ENCODE measurements around the gene LBX1.

LBX1 gene

GRCh38 chr10:101244321-101245050 is 15.2 kb upstream of the LBX1 start:
- DNase-seq (ENCODE audit: low read depth in 3 of 3, low spot score in 1 of 3) = no peak

GRCh38 chr10:101241840-101242707 is 12.8 kb upstream of the LBX1 start:
- DNase-seq (ENCODE audit: low read depth in 3 of 3, low spot score in 1 of 3) = no peak

DNA sequence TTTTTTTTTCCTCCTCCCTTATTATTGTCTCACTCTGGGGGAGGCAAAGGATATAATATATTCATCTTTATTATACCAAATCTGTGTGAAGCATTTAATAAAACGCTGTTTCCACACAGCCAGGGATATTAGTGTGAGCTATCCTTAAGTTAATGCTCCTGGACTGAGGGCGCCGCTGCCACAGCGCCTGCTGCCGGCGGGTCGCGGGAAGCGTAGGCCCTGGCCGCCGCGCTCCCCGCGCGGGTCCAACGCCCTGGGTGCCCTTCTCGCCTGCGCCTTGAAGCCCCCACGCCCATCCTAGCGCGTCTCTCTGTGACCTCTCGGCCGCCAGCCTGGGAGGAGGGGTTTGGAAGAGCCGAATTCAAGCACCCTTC is 9.5 kb upstream of the LBX1 start:
- DNase-seq (ENCODE audit: low read depth in 3 of 3, low spot score in 1 of 3) = no peak

GRCh38 chr10:101237982-101238731 is 8.9 kb upstream of the LBX1 start:
- DNase-seq (ENCODE audit: low read depth in 3 of 3, low spot score in 1 of 3) = no peak

GRCh38 chr10:101237081-101237981 is 8.1 kb upstream of the LBX1 start:
- DNase-seq (ENCODE audit: low read depth in 3 of 3, low spot score in 1 of 3) = no peak

- DNase-seq (ENCODE audit: low read depth in 3 of 3, low spot score in 1 of 3) = no peak
Observed at GRCh38 chr10:101236376-101237080, 7.3 kb upstream of the LBX1 start.

DNA sequence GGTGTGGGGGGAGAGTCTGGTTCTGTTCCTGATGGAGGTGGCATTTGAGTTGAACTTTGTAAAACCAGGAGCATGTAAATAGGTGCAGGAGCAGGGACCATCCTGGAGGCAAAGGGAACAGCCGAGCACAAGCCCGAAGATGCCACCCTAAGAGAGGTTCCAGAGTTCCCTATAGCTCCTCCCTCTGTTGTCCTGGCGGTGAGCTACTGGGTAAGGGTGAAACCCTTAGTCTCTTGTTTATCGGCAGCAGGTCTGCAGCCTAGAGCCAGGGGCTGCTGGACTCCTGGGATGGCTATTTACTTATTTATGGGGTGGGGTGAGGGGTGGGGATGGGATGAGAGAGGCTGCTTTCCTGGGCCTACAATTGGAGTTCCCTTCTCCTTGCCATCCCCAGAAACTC is 6.5 kb upstream of the LBX1 start:
- DNase-seq (ENCODE audit: low read depth in 3 of 3, low spot score in 1 of 3) = no peak

- no peak for DNase-seq (ENCODE audit: low read depth in 3 of 3, low spot score in 1 of 3)
Observed at GRCh38 chr10:101234333-101234732, 5.1 kb upstream of the LBX1 start.

GRCh38 chr10:101233863-101234262 is 4.6 kb upstream of the LBX1 start:
- DNase-seq (ENCODE audit: low read depth in 3 of 3, low spot score in 1 of 3) = no peak

- DNase-seq (ENCODE audit: low read depth in 3 of 3, low spot score in 1 of 3) = no peak
Observed at GRCh38 chr10:101233443-101233842, 4.2 kb upstream of the LBX1 start.

- no peak for DNase-seq (ENCODE audit: low read depth in 3 of 3, low spot score in 1 of 3)
Observed at GRCh38 chr10:101231912-101232689, 2.8 kb upstream of the LBX1 start.

GRCh38 chr10:101231092-101231491 is 1.8 kb upstream of the LBX1 start:
- DNase-seq (ENCODE audit: low read depth in 3 of 3, low spot score in 1 of 3) = no peak

GRCh38 chr10:101230183-101230917 is 1.1 kb upstream of the LBX1 start:
- DNase-seq (ENCODE audit: low read depth in 3 of 3, low spot score in 1 of 3) = no peak

DNA sequence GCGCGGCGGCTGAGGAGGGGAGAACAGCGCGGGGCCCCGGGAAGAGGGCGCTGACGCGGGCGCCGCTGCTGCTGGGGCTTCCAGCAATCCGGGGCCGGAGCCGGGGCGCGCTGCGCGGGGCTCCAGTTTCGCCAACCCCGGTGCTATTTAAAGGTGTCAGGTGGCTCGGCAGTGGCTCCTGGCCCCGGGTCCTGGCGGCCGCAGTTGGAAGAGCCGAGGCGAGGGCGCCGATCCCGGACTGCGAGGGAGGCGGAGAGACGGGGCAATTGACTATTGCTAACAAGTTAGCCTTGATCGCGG is 347 bp downstream of the LBX1 start:
- DNase-seq (ENCODE audit: low read depth in 3 of 3, low spot score in 1 of 3) = no peak

GRCh38 chr10:101228153-101228965 is 904 bp downstream of the LBX1 start:
- DNase-seq (ENCODE audit: low read depth in 3 of 3, low spot score in 1 of 3) = no peak

- DNase-seq (ENCODE audit: low read depth in 3 of 3, low spot score in 1 of 3) = no peak
Observed at GRCh38 chr10:101227429-101228152, 1.7 kb downstream of the LBX1 start.
